Measurements from ENCODE around the gene CCDC33.

The CCDC33 gene

DNA sequence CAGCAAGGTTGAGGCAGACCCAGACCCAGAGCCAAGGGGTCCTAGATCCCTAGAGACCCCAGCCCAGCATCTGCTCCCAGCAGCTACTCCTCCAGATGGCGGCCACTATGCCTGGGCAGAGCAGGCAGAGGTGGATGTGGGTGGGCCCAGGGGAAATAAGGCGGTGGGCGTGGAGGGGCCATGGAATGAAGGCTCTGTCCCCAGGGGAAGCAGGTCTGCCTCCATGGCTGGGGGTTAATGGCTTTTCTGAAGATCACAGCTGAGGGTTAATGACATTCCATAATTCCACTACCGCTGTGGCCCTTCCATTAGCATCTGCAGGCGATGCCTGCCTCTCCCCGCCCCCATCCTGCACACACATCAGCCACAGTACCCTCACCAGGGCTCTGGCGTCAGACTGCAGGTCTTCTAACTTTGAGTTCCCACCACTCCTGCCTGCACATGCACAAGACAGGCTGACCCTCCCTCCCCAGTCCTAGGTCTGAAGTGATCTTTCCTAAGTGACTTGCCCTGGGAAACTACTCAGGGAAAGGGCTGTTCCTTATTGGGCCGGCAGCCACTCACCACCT lies 41.2 kb downstream of the CCDC33 start:
- TF ChIP-seq YY1 (IDR thresholded peaks at IDR 0.05; ENCODE audit: low read depth): no peak
- TF ChIP-seq ZBTB7A (IDR thresholded peaks at IDR 0.05; ENCODE audit: low read depth): no peak
- TF ChIP-seq FOXM1 (IDR thresholded peaks at IDR 0.05; ENCODE audit: borderline replicate concordance, low read depth): no peak

DNA sequence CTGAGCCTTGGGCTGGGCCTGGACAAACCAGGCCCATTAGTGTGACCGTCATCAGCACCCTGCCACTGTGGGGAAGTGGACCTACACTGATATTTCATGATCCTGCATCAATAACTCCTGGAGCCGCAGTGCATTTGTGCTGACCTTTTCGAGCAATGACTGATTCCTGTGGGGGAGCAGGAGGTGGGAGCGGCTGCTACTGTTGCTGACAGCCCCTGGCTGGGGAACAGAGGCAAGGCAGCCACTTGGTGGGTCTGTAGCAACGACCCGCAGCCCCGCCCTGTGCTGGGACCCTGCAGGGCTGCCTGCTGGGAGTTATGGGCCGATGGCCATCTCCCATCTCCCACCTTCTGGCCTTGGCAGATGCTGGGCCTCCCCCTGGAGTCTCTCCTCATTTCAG lies 42.1 kb downstream of the CCDC33 start:
- TF ChIP-seq TEAD4 (IDR thresholded peaks at IDR 0.05) (no peak), CEBPB (IDR thresholded peaks at IDR 0.05) (no peak), FOXM1 (IDR thresholded peaks at IDR 0.05; ENCODE audit: borderline replicate concordance, low read depth) (no peak), TAF1 (IDR thresholded peaks at IDR 0.05; ENCODE audit: low read depth) (no peak), EGR1 (IDR thresholded peaks at IDR 0.05) (no peak)
- TF ChIP-seq, protein P1, sequence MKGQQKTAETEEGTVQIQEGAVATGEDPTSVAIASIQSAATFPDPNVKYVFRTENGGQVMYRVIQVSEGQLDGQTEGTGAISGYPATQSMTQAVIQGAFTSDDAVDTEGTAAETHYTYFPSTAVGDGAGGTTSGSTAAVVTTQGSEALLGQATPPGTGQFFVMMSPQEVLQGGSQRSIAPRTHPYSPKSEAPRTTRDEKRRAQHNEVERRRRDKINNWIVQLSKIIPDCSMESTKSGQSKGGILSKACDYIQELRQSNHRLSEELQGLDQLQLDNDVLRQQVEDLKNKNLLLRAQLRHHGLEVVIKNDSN (IDR thresholded peaks at IDR 0.05): no peak

DNA sequence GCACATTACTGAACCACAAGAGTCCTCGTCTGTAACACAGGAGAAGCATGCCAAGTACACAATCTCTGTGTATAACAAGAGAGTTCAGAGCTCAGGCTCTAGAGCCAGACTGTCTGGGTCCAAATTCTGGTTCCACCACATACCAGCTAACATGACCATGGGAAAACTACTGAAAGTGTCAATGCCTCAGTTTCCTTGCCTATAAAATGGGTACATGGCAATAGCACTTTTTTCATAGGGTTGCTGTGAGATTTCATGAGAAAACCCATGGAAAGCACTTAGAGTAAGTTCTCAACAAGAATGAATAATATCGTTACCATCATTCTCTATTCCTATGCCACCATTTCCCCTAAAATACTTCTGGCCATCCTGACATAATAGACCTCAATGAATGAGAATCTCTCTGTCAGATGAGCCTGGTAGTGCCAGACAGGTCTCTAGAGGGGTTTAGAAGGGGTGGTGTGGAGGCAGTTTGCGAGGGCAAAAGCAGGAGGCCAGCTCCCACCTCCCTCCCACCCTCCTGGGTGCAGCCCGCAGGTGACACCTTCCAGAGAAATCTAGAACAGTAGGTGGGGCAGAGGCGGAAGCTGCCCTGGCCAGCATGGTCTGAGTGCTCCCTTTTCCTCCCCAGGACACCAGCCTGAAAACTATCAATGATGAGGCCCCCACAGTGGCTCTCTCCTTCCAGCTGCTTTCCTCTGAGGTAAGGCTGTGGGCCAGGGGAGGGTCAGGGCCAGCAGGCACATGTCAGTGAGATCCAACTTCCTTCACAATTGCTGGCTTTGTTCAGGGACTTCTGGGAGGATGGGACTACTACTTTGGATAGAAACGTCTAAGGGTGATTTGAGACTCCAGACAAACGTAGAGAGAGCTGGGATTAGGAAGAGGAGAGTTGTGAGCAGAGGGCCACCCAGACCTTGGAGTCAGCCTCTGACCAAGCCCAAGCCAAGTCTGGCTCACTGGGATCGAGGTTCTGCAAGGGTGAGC lies 45.3 kb downstream of the CCDC33 start:
- TF ChIP-seq, protein P2, sequence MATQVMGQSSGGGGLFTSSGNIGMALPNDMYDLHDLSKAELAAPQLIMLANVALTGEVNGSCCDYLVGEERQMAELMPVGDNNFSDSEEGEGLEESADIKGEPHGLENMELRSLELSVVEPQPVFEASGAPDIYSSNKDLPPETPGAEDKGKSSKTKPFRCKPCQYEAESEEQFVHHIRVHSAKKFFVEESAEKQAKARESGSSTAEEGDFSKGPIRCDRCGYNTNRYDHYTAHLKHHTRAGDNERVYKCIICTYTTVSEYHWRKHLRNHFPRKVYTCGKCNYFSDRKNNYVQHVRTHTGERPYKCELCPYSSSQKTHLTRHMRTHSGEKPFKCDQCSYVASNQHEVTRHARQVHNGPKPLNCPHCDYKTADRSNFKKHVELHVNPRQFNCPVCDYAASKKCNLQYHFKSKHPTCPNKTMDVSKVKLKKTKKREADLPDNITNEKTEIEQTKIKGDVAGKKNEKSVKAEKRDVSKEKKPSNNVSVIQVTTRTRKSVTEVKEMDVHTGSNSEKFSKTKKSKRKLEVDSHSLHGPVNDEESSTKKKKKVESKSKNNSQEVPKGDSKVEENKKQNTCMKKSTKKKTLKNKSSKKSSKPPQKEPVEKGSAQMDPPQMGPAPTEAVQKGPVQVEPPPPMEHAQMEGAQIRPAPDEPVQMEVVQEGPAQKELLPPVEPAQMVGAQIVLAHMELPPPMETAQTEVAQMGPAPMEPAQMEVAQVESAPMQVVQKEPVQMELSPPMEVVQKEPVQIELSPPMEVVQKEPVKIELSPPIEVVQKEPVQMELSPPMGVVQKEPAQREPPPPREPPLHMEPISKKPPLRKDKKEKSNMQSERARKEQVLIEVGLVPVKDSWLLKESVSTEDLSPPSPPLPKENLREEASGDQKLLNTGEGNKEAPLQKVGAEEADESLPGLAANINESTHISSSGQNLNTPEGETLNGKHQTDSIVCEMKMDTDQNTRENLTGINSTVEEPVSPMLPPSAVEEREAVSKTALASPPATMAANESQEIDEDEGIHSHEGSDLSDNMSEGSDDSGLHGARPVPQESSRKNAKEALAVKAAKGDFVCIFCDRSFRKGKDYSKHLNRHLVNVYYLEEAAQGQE (IDR thresholded peaks at IDR 0.05; ENCODE audit: low read depth): no peak
- TF ChIP-seq FOXM1 (IDR thresholded peaks at IDR 0.05; ENCODE audit: borderline replicate concordance, low read depth) (no peak), YY1 (IDR thresholded peaks at IDR 0.05; ENCODE audit: low read depth) (no peak), NFIC (IDR thresholded peaks at IDR 0.05) (no peak), TAF1 (IDR thresholded peaks at IDR 0.05; ENCODE audit: low read depth) (no peak), CEBPB (IDR thresholded peaks at IDR 0.05) (no peak), EGR1 (IDR thresholded peaks at IDR 0.05) (no peak), TEAD4 (IDR thresholded peaks at IDR 0.05) (no peak), RAD21 (IDR thresholded peaks at IDR 0.05; ENCODE audit: low read depth) (no peak), TCF12 (IDR thresholded peaks at IDR 0.05; ENCODE audit: low read depth) (no peak), CREB1 (IDR thresholded peaks at IDR 0.05; ENCODE audit: low read depth) (no peak), EP300 (IDR thresholded peaks at IDR 0.05; ENCODE audit: borderline replicate concordance) (no peak), ZBTB7A (IDR thresholded peaks at IDR 0.05; ENCODE audit: low read depth) (no peak)
- TF ChIP-seq, protein P3, sequence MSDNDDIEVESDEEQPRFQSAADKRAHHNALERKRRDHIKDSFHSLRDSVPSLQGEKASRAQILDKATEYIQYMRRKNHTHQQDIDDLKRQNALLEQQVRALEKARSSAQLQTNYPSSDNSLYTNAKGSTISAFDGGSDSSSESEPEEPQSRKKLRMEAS (IDR thresholded peaks at IDR 0.05): no peak
- TF ChIP-seq, protein P1 (IDR thresholded peaks at IDR 0.05): no peak

DNA sequence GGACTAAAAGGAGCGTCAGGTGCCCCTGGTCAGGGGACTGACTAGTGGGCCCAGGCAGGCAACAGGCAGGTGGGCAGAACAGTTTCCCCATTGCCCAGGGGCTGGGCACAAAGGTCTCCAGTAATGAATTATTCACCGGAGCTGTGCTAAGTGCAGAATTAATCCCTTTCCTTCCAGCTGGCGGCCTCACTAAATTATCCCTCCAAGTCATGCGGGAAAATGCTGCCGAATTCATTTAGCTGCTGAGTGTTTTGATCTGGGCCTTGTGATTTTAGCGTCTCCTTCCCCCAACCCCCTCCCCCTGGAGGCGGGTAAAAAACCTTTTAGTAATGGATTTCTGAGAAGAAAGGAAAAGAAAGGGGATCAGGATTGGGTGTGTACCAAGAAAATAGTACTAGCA lies 47.2 kb downstream of the CCDC33 start:
- no peak for TF ChIP-seq TEAD4 (IDR thresholded peaks at IDR 0.05)
- no peak for TF ChIP-seq TAF1 (IDR thresholded peaks at IDR 0.05; ENCODE audit: low read depth)
- TF ChIP-seq YY1 (IDR thresholded peaks at IDR 0.05; ENCODE audit: low read depth): no peak
- TF ChIP-seq CEBPB (IDR thresholded peaks at IDR 0.05): no peak
- no peak for TF ChIP-seq NFIC (IDR thresholded peaks at IDR 0.05)
- TF ChIP-seq EP300 (IDR thresholded peaks at IDR 0.05; ENCODE audit: borderline replicate concordance): no peak
- TF ChIP-seq, protein P2 (IDR thresholded peaks at IDR 0.05; ENCODE audit: low read depth): no peak

DNA sequence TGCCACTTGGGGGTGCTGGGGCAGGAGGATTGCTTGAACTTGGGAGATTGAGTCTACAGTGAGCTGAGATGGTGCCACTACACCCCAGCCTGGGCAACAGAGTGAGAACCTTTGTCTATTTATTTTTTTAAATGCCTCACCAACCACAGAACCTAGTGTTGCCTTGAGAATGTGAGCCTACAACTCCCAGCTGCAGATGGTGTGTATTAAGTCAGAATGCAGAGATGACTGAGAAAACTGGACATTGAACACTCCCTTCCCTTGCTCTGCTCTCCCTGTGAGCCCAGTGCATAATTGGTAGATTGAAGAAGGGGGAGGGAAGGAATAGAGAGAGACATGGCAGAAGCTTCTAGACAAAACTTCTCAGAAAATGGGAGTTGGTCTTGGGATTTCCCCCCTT lies 53.5 kb downstream of the CCDC33 start:
- TF ChIP-seq EGR1 (IDR thresholded peaks at IDR 0.05) (no peak), NFIC (IDR thresholded peaks at IDR 0.05) (no peak)

DNA sequence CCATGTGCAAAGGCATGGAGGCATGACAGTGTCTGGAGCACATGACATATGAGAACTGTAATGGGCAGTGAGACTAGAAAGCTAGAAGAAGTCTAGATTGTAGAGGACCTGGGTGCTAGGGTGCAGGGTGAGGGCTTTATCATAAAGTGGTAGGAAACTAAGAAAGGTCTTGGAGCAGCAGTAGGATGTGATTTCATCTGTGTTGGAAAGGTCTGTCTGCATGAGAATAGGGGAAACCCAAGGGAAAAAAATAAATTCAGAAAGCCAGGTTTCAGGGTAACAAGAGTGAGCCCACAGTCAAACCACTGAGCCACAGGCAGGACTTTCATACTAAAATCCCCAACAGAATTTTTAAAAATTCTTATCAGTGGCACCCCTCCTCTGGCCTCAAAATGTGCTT lies 54.5 kb downstream of the CCDC33 start:
- TF ChIP-seq RAD21 (IDR thresholded peaks at IDR 0.05; ENCODE audit: low read depth) (no peak), TCF12 (IDR thresholded peaks at IDR 0.05; ENCODE audit: low read depth) (no peak), ZBTB7A (IDR thresholded peaks at IDR 0.05; ENCODE audit: low read depth) (no peak), FOXM1 (IDR thresholded peaks at IDR 0.05; ENCODE audit: borderline replicate concordance, low read depth) (no peak), CEBPB (IDR thresholded peaks at IDR 0.05) (no peak), TEAD4 (IDR thresholded peaks at IDR 0.05) (no peak), YY1 (IDR thresholded peaks at IDR 0.05; ENCODE audit: low read depth) (no peak), EP300 (IDR thresholded peaks at IDR 0.05; ENCODE audit: borderline replicate concordance) (no peak), EGR1 (IDR thresholded peaks at IDR 0.05) (no peak)
- TF ChIP-seq, protein P1 (IDR thresholded peaks at IDR 0.05): no peak
- TF ChIP-seq, protein P2 (IDR thresholded peaks at IDR 0.05; ENCODE audit: low read depth): no peak
